Gastroesophageal sphincter (tissue), 4 donors: ENCODE data around the gene C1orf21. TPM values are rescaled to one million over a fixed set of nuclear protein-coding genes. Genes with fewer than 3 reads are reported as not detected.

ENCODE experiments used
- ATAC-seq: fragments of 150-250 bp; one replicate; pipeline ENCODE4 v1.9.1; 2016; ENCODE audit warnings: mild to moderate bottlenecking, moderate library complexity
- H3K27ac ChIP-seq, 4 donors: fragments of 200-600 bp; sonication (generic) in 3 of 4; 1 replicate in 3 of 4; 2 replicates in 1 of 4; pipeline ENCODE4 v1.5.1; 2016 to 2019
- H3K27me3 ChIP-seq: fragments of 200-600 bp; sonication (generic); one replicate; pipeline ENCODE4 v1.5.1; 2019
- H3K36me3 ChIP-seq, 2 donors: fragments of 200-600 bp; sonication (generic); one replicate each; pipeline ENCODE4 v1.5.1; 2019; ENCODE audit warnings: control low read depth in 1 of 2
- H3K4me1 ChIP-seq, 3 donors: fragments of 200-600 bp; sonication (generic); 1 replicate in 2 of 3; 2 replicates in 1 of 3; pipeline ENCODE4 v1.5.1; 2016 to 2019; ENCODE audit warnings: control low read depth in 2 of 3
- H3K4me3 ChIP-seq, 2 donors: fragments of 200-600 bp; sonication (generic); one replicate each; pipeline ENCODE4 v1.5.1; 2019; ENCODE audit warnings: mild to moderate bottlenecking in 1 of 2, moderate library complexity in 1 of 2
- H3K9me3 ChIP-seq, 3 donors: fragments of 200-600 bp; sonication (generic); one replicate each; pipeline ENCODE4 v1.5.1; 2017 to 2019; ENCODE audit warnings: control low read depth in 2 of 3
- CTCF ChIP-seq, 4 experiments: fragments of 200-600 bp in 2 of 4; fragments of 450-650 bp in 2 of 4; sonication (generic) in 1 of 4; IDR thresholded peaks; one replicate each; pipeline ENCODE4 v1.5.1; 2017 to 2019; ENCODE audit warnings: antibody characterized with exemption in 4 of 4, mild to moderate bottlenecking in 2 of 4, moderate library complexity in 2 of 4
- EP300 ChIP-seq: sonication (generic); formaldehyde crosslinking; IDR thresholded peaks from one replicate; pipeline ENCODE4 v1.6.1; 2017; ENCODE audit warnings: antibody characterized with exemption, mild to moderate bottlenecking
- POLR2A ChIP-seq, 2 donors: fragments of 450-650 bp; IDR thresholded peaks; one replicate each; pipeline ENCODE4 v1.6.1; 2017; ENCODE audit warnings: antibody characterized with exemption in 2 of 2, mild to moderate bottlenecking in 2 of 2, moderate library complexity in 1 of 2
- POLR2AphosphoS5 ChIP-seq: sonication (generic); formaldehyde crosslinking; IDR thresholded peaks from one replicate; pipeline ENCODE4 v1.6.1; 2017; ENCODE audit warnings: antibody characterized with exemption
- WGBS, 2 donors: methylation state at CpG; one replicate each; pipeline ENCODE4 v1.1.5; 2018; ENCODE audit warnings: low coverage in 1 of 2; 5-methylcytosine and 5-hydroxymethylcytosine counted together
- total RNA-seq, 4 donors: library from RNA; depleted of rRNA; stranded (reverse); fragments of >200 nt; gene quantifications; one replicate each; pipeline ENCODE4 v1.1.0, GENCODE V29; 2016

Gene C1orf21
- total RNA-seq, 4 donors from 2014 or later = 81.4 to 167 (median 121) TPM

DNA sequence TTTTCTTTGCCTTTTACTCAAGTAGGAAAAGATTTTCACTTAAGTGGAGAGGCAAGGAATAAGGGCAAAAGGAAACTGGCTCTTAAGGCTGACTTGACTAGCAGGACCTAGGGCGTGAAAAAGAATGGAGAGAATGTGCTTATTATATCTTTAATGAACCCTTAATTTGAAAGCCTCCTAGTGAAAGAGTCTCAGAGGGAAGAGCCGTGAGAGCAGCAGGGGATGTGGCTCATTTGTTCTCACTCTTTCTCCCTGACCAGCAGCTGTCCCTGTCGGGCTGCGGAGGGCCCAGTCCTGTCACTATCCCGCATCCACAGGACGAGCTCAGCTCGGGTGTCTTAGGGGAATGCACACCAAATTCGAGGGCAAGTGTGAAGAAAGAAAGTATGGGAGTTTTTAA is 187.8 kb downstream of the C1orf21 start:
- H3K27ac ChIP-seq = peak overlapping the region in 2 of 4 donors; percentile 58 to 61
- ATAC-seq = no peak

DNA sequence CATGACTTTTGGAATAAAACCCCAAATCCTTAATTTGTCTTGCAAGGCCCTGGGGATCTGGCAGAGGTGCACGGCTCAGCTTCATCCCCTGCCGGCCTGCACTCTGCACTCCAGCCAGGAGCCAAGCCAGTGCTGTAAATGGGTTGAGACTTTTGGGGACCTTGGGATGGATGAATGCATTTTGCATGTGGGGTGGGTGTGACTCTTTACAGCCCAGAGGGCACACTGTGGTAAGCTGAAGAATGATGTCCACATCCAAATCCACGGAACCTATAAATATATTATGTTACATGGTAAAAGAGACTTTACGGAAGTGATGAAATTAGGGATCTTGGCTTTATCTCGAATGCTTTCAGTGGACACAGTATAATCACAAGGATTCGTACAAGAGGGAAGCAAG is 190.0 kb downstream of the C1orf21 start:
- TF ChIP-seq CTCF (IDR thresholded peaks at IDR 0.05) = no peak
- TF ChIP-seq EP300 = no peak
- no peak for TF ChIP-seq POLR2AphosphoS5
- TF ChIP-seq POLR2A (IDR thresholded peaks at IDR 0.05) = no peak
- Histone ChIP-seq H3K27me3 (no peaks in the 10 kb centered on the region), H3K4me1 (peaks cover 2 to 55% (median 10%) of the 10 kb centered on the region in 3 donors), H3K4me3 (no peak overlapping the region), H3K9me3 (no peaks in the 10 kb centered on the region), H3K27ac (peak overlapping the region in 3 of 4 donors; percentile 61 to 74 (median 64)), H3K36me3 (no peaks in the 10 kb centered on the region)
- 58 to 67% methylated on average over 3 to 4 of the region's 6 CpGs for WGBS, 2 donors
- ATAC-seq = peak; percentile 45

More for the DNA sequence above, 187.8 kb downstream of the C1orf21 start:
- Histone ChIP-seq H3K36me3 (no peaks in the 10 kb centered on the region), H3K9me3 (no peaks in the 10 kb centered on the region), H3K4me1 (peaks cover 2 to 55% (median 10%) of the 10 kb centered on the region in 3 donors), H3K27me3 (no peaks in the 10 kb centered on the region), H3K4me3 (no peak overlapping the region)
- TF ChIP-seq CTCF (IDR thresholded peaks at IDR 0.05) (no peak), EP300 (no peak), POLR2A (IDR thresholded peaks at IDR 0.05) (no peak)
- WGBS, 2 donors = 54 to 58% methylated on average over 7 of the region's 8 CpGs

GRCh38 chr1:184577319-184577718 is 190.5 kb downstream of the C1orf21 start:
- TF ChIP-seq EP300 (no peak), POLR2A (IDR thresholded peaks at IDR 0.05) (no peak), CTCF (IDR thresholded peaks at IDR 0.05) (no peak)
- no peaks in the 10 kb centered on the region for H3K9me3 ChIP-seq
- H3K36me3 ChIP-seq = no peaks in the 10 kb centered on the region
- H3K27me3 ChIP-seq = no peaks in the 10 kb centered on the region
- peak; percentile 52 for ATAC-seq
- H3K4me3 ChIP-seq = no peak overlapping the region
- peaks cover 2 to 55% (median 10%) of the 10 kb centered on the region in 3 donors for H3K4me1 ChIP-seq
- 65 to 76% methylated on average over 6 of the region's 6 CpGs for WGBS, 2 donors
- peak overlapping the region; percentile 25 to 74 (median 62) for H3K27ac ChIP-seq

GRCh38 chr1:184582411-184582810 is 195.6 kb downstream of the C1orf21 start:
- no peak overlapping the region for H3K27ac ChIP-seq

More at GRCh38 chr1:184582411-184582810, 195.6 kb downstream of the C1orf21 start:
- Histone ChIP-seq H3K4me1 (peaks cover 0 to 11% (median 0%) of the 10 kb centered on the region in 3 donors), H3K9me3 (no peaks in the 10 kb centered on the region), H3K36me3 (no peaks in the 10 kb centered on the region), H3K4me3 (no peak overlapping the region), H3K27me3 (no peaks in the 10 kb centered on the region)
- TF ChIP-seq POLR2A (IDR thresholded peaks at IDR 0.05) (no peak), CTCF (IDR thresholded peaks at IDR 0.05) (no peak), POLR2AphosphoS5 (no peak), EP300 (no peak)
- ATAC-seq = no peak
- WGBS, 2 donors = 95 to 100% methylated on average over 1 to 2 of the region's 2 CpGs
